Mesenchymal stem cell (in vitro differentiated cells and primary cell): ENCODE measurements around the gene KIF26B.

Experiments
- DNase-seq: peaks from one replicate; pipeline ENCODE4 v3.0.0-alpha.2; 2013
- H2AFZ ChIP-seq: one replicate; pipeline ENCODE4 v1.6.1; 2013; ENCODE audit warnings: low read depth, mild to moderate bottlenecking, control low read depth, inconsistent platforms, low read length, moderate library complexity
- H2AK5ac ChIP-seq: 2 replicates; pipeline ENCODE4 v1.6.1; 2013; ENCODE audit warnings: low read length, moderate library complexity, mild to moderate bottlenecking, inconsistent platforms; ENCODE audit not compliant: severe bottlenecking
- H2BK120ac ChIP-seq: one replicate; pipeline ENCODE4 v1.6.1; 2013; ENCODE audit warnings: low read depth, mild to moderate bottlenecking, inconsistent platforms, low read length, moderate library complexity
- H2BK12ac ChIP-seq, 2 experiments: one replicate each; pipeline ENCODE4 v1.6.1; 2013; ENCODE audit warnings: inconsistent platforms in 2 of 2, low read length in 2 of 2, mild to moderate bottlenecking in 2 of 2, moderate library complexity in 2 of 2, control low read depth in 1 of 2
- H2BK15ac ChIP-seq: one replicate; pipeline ENCODE4 v1.6.1; 2013; ENCODE audit warnings: mild to moderate bottlenecking, low read depth, inconsistent platforms; ENCODE audit not compliant: poor library complexity, severe bottlenecking
- H2BK5ac ChIP-seq: 2 replicates; pipeline ENCODE4 v1.6.1; 2013; ENCODE audit warnings: low read depth, mild to moderate bottlenecking, low read length, control low read depth, inconsistent platforms; ENCODE audit not compliant: poor library complexity, severe bottlenecking
- H3K14ac ChIP-seq, 2 experiments: one replicate each; pipeline ENCODE4 v1.6.1; 2013; ENCODE audit warnings: inconsistent platforms in 2 of 2, low read length in 2 of 2, control low read depth in 1 of 2, mild to moderate bottlenecking in 1 of 2, moderate library complexity in 1 of 2
- H3K18ac ChIP-seq, 2 experiments: one replicate each; pipeline ENCODE4 v1.6.1; 2013; ENCODE audit warnings: inconsistent platforms in 2 of 2, low read length in 2 of 2, control low read depth in 1 of 2, low read depth in 1 of 2, mild to moderate bottlenecking in 1 of 2
- H3K23ac ChIP-seq, 2 experiments: one replicate each; pipeline ENCODE4 v1.6.1; 2013; ENCODE audit warnings: inconsistent platforms in 2 of 2, low read length in 2 of 2, mild to moderate bottlenecking in 2 of 2, moderate library complexity in 2 of 2, control low read depth in 1 of 2
- H3K27ac ChIP-seq: 2 replicates; pipeline ENCODE4 v1.5.1; 2013; ENCODE audit warnings: mild to moderate bottlenecking, moderate library complexity, low read length, control low read depth, inconsistent platforms; ENCODE audit not compliant: poor library complexity, severe bottlenecking
- H3K27me3 ChIP-seq, 2 experiments: 2 replicates each; pipeline versions ENCODE4 v1.6.1 to v1.7.0; 2013; ENCODE audit warnings: low read length in 2 of 2, mild to moderate bottlenecking in 2 of 2, moderate library complexity in 2 of 2, control low read depth in 1 of 2, inconsistent platforms in 1 of 2; ENCODE audit not compliant: control insufficient read depth in 1 of 2, insufficient read depth in 1 of 2
- H3K36me3 ChIP-seq, 2 experiments: 2 replicates each; pipeline versions ENCODE4 v1.6.1 to v1.7.0; 2013; ENCODE audit warnings: low read length in 2 of 2, control low read depth in 1 of 2, inconsistent platforms in 1 of 2, low read depth in 1 of 2, mild to moderate bottlenecking in 1 of 2; ENCODE audit not compliant: insufficient read depth in 2 of 2, control insufficient read depth in 1 of 2
- H3K4ac ChIP-seq, 2 experiments: one replicate each; pipeline ENCODE4 v1.6.1; 2013; ENCODE audit warnings: inconsistent platforms in 2 of 2, low read length in 2 of 2, mild to moderate bottlenecking in 2 of 2, moderate library complexity in 2 of 2, control low read depth in 1 of 2, low read depth in 1 of 2
- H3K4me1 ChIP-seq: 2 replicates; pipeline ENCODE4 v1.6.1; 2013; ENCODE audit warnings: low read depth, low read length, control low read depth; ENCODE audit not compliant: control insufficient read depth, insufficient read depth
- H3K4me2 ChIP-seq: 2 replicates; pipeline ENCODE4 v1.6.1; 2013; ENCODE audit warnings: low read length, mild to moderate bottlenecking, inconsistent platforms; ENCODE audit not compliant: poor library complexity, severe bottlenecking
- H3K4me3 ChIP-seq, 2 experiments: 2 replicates each; pipeline versions ENCODE4 v1.5.1 to v1.7.0; 2013; ENCODE audit warnings: low read length in 2 of 2, mild to moderate bottlenecking in 2 of 2, control low read depth in 1 of 2, low read depth in 1 of 2; ENCODE audit not compliant: insufficient read depth in 1 of 2
- H3K79me1 ChIP-seq: replicated peaks from 2 replicates; pipeline ENCODE4 v1.6.1; 2013; ENCODE audit warnings: mild to moderate bottlenecking, control low read depth, low read length, inconsistent platforms; ENCODE audit not compliant: poor library complexity, severe bottlenecking
- H3K9ac ChIP-seq: 2 replicates; pipeline ENCODE4 v1.7.0; 2013; ENCODE audit warnings: mild to moderate bottlenecking, low read length, moderate library complexity
- H3K9me3 ChIP-seq: 2 replicates; pipeline ENCODE4 v1.7.0; 2013; ENCODE audit warnings: mild to moderate bottlenecking, low read length; ENCODE audit not compliant: control insufficient read depth
- H4K8ac ChIP-seq: one replicate; pipeline ENCODE4 v1.6.1; 2013; ENCODE audit warnings: inconsistent platforms, mild to moderate bottlenecking, low read length, moderate library complexity
- H4K91ac ChIP-seq: one replicate; pipeline ENCODE4 v1.6.1; 2013; ENCODE audit warnings: mild to moderate bottlenecking, low read length, inconsistent platforms
- WGBS: methylation state at CpG from one replicate; pipeline ENCODE4 v1.1.7; 2013; ENCODE audit warnings: mixed read lengths; 5-methylcytosine and 5-hydroxymethylcytosine counted together

KIF26B gene

GRCh38 chr1:245682638-245683628 is 528.1 kb downstream of the KIF26B start:
- Histone ChIP-seq H3K79me1 (no peaks in the 10 kb centered on the region), H2BK12ac (peak overlapping the region in 1 of 2 experiments; percentile 13), H2AFZ (no peak overlapping the region), H2BK120ac (no peak overlapping the region), H2AK5ac (no peak overlapping the region), H3K9ac (no peak overlapping the region), H3K14ac (no peak overlapping the region), H3K27me3 (no peaks in the 10 kb centered on the region), H3K4me3 (no peak overlapping the region), H4K91ac (no peak overlapping the region), H3K4me1 (no peaks in the 10 kb centered on the region), H3K36me3 (peaks cover 0 to 15% of the 10 kb centered on the region in 2 experiments), H3K4me2 (no peak overlapping the region), H3K23ac (peak overlapping the region in 1 of 2 experiments; percentile 46), H4K8ac (no peak overlapping the region), H2BK15ac (no peak overlapping the region), H3K9me3 (no peaks in the 10 kb centered on the region), H3K27ac (no peak overlapping the region), H3K4ac (no peak overlapping the region), H2BK5ac (no peak overlapping the region), H3K18ac (no peak overlapping the region)
- DNase-seq, result no peak
- 75% methylated on average over 20 of the region's 21 CpGs for WGBS

GRCh38 chr1:245683676-245684075 is 528.9 kb downstream of the KIF26B start:
- H2BK120ac ChIP-seq, result no peak overlapping the region
- no peak overlapping the region for H2BK12ac ChIP-seq
- no peaks in the 10 kb centered on the region for H3K27me3 ChIP-seq
- no peak overlapping the region for H3K23ac ChIP-seq
- no peak for DNase-seq
- H4K91ac ChIP-seq, result no peak overlapping the region
- H3K4me3 ChIP-seq, result no peak overlapping the region
- H2BK5ac ChIP-seq, result no peak overlapping the region
- peaks cover 0 to 15% of the 10 kb centered on the region in 2 experiments for H3K36me3 ChIP-seq
- no peak overlapping the region for H3K27ac ChIP-seq
- H3K9ac ChIP-seq, result no peak overlapping the region
- H4K8ac ChIP-seq, result no peak overlapping the region
- H3K4me2 ChIP-seq, result no peak overlapping the region
- no peak overlapping the region for H3K4ac ChIP-seq
- H3K9me3 ChIP-seq, result no peaks in the 10 kb centered on the region
- no peak overlapping the region for H2AK5ac ChIP-seq
- no peaks in the 10 kb centered on the region for H3K79me1 ChIP-seq
- H2BK15ac ChIP-seq, result no peak overlapping the region
- H3K4me1 ChIP-seq, result no peaks in the 10 kb centered on the region
- H2AFZ ChIP-seq, result no peak overlapping the region
- no peak overlapping the region for H3K18ac ChIP-seq
- 86% methylated on average over 8 of the region's 9 CpGs for WGBS
- no peak overlapping the region for H3K14ac ChIP-seq

GRCh38 chr1:245684166-245684565 is 529.4 kb downstream of the KIF26B start:
- Histone ChIP-seq H3K79me1 (no peaks in the 10 kb centered on the region), H3K27me3 (no peaks in the 10 kb centered on the region), H4K8ac (no peak overlapping the region), H3K36me3 (peaks cover 0 to 15% of the 10 kb centered on the region in 2 experiments), H3K23ac (no peak overlapping the region), H3K14ac (no peak overlapping the region), H2AK5ac (no peak overlapping the region), H2BK5ac (no peak overlapping the region), H3K4me2 (no peak overlapping the region), H3K27ac (no peak overlapping the region), H3K18ac (no peak overlapping the region), H3K4ac (no peak overlapping the region), H2BK15ac (no peak overlapping the region), H3K4me1 (no peaks in the 10 kb centered on the region), H4K91ac (no peak overlapping the region), H3K4me3 (no peak overlapping the region), H2BK12ac (no peak overlapping the region), H2AFZ (no peak overlapping the region), H2BK120ac (no peak overlapping the region), H3K9ac (no peak overlapping the region), H3K9me3 (no peaks in the 10 kb centered on the region)
- DNase-seq, result no peak
- 95% methylated on average over 19 of the region's 19 CpGs for WGBS

- H2BK120ac ChIP-seq, result no peak overlapping the region
- no peak overlapping the region for H3K18ac ChIP-seq
- H3K27me3 ChIP-seq, result no peaks in the 10 kb centered on the region
- no peak overlapping the region for H3K4me3 ChIP-seq
- H3K9me3 ChIP-seq, result no peaks in the 10 kb centered on the region
- no peak overlapping the region for H3K4me2 ChIP-seq
- H2BK15ac ChIP-seq, result no peak overlapping the region
- H3K4ac ChIP-seq, result no peak overlapping the region
- no peak overlapping the region for H3K27ac ChIP-seq
- H3K23ac ChIP-seq, result no peak overlapping the region
- H4K8ac ChIP-seq, result no peak overlapping the region
- H3K14ac ChIP-seq, result no peak overlapping the region
- no peak overlapping the region for H4K91ac ChIP-seq
- H2AFZ ChIP-seq, result no peak overlapping the region
- no peak overlapping the region for H2AK5ac ChIP-seq
- H2BK12ac ChIP-seq, result no peak overlapping the region
- no peak overlapping the region for H2BK5ac ChIP-seq
- no peak overlapping the region for H3K9ac ChIP-seq
- peaks cover 0 to 15% of the 10 kb centered on the region in 2 experiments for H3K36me3 ChIP-seq
- DNase-seq, result no peak
- no peaks in the 10 kb centered on the region for H3K79me1 ChIP-seq
- WGBS, result 82% methylated on average over 7 of the region's 7 CpGs
- no peaks in the 10 kb centered on the region for H3K4me1 ChIP-seq
Observed at GRCh38 chr1:245684571-245684970, 529.8 kb downstream of the KIF26B start.
